Dendritic cell treated with granulocyte-macrophage colony-stimulating factor and Interleukin-4, amounts not matched to agents 40 ng/mL and 50 ng/mL, for 4 days (primary cell): ENCODE data around the gene ATG4B.

Experiments
- H3K27ac Mint-ChIP-seq: one replicate; pipeline ENCODE4 v1.8.0; 2022; ENCODE audit warnings: mild to moderate bottlenecking, mixed read lengths
- H3K27me3 Mint-ChIP-seq: one replicate; pipeline ENCODE4 v1.8.0; 2022; ENCODE audit warnings: mild to moderate bottlenecking, mixed read lengths
- H3K36me3 Mint-ChIP-seq: one replicate; pipeline ENCODE4 v1.8.0; 2022; ENCODE audit warnings: low read depth, mixed read lengths
- H3K4me1 Mint-ChIP-seq: one replicate; pipeline ENCODE4 v1.8.0; 2022; ENCODE audit warnings: low read depth, mixed read lengths
- H3K4me3 Mint-ChIP-seq: one replicate; pipeline ENCODE4 v1.8.0; 2022; ENCODE audit warnings: mild to moderate bottlenecking, moderate library complexity, mixed read lengths
- H3K9me3 Mint-ChIP-seq: one replicate; pipeline ENCODE4 v1.8.0; 2022; ENCODE audit warnings: mixed read lengths
- intact Hi-C: fragments of 100-400 bp; cut with micrococcal nuclease; formaldehyde crosslinking; loops from one replicate; pipeline ENCODE4 v1.15.0; 2022

ATG4B gene

GRCh38 chr2:241720560-241720959 is 83.1 kb downstream of the ATG4B start:
- Mint-ChIP-seq H3K9me3 (peaks cover 42% of the 10 kb centered on the region), H3K36me3 (peaks cover 98% of the 10 kb centered on the region), H3K27ac (no peak overlapping the region), H3K4me1 (peaks cover 5% of the 10 kb centered on the region), H3K27me3 (no peaks in the 10 kb centered on the region), H3K4me3 (no peak overlapping the region)
- intact Hi-C loops = no loop called here

- H3K27me3 Mint-ChIP-seq = no peaks in the 10 kb centered on the region
- H3K9me3 Mint-ChIP-seq = peaks cover 42% of the 10 kb centered on the region
- no peak overlapping the region for H3K27ac Mint-ChIP-seq
- intact Hi-C loops = no loop called here
- H3K4me1 Mint-ChIP-seq = peaks cover 5% of the 10 kb centered on the region
- H3K36me3 Mint-ChIP-seq = peaks cover 92% of the 10 kb centered on the region
- no peak overlapping the region for H3K4me3 Mint-ChIP-seq
These were observed 84.4 kb downstream of the ATG4B start for GRCh38 chr2:241721852-241722251.

- H3K27ac Mint-ChIP-seq = no peak overlapping the region
- H3K4me1 Mint-ChIP-seq = peaks cover 5% of the 10 kb centered on the region
- H3K27me3 Mint-ChIP-seq = no peaks in the 10 kb centered on the region
- H3K9me3 Mint-ChIP-seq = peaks cover 42% of the 10 kb centered on the region
- H3K36me3 Mint-ChIP-seq = peaks cover 81% of the 10 kb centered on the region
- intact Hi-C loops = no loop called here
- no peak overlapping the region for H3K4me3 Mint-ChIP-seq
These were observed 85.5 kb downstream of the ATG4B start for GRCh38 chr2:241722896-241723454.
